22Rv1 (cell line): ENCODE results near the gene USH2A.
"Not testable (repeated sequence)": the region's sequence is repeated elsewhere in the genome, so short reads cannot be mapped to it uniquely, and the experiment has no call there.

ENCODE experiments used
- ZFX ChIP-seq: fragments of 450-650 bp; IDR thresholded peaks from 2 replicates; pipeline ENCODE4 v1.6.1; 2017; ENCODE audit warnings: antibody characterized with exemption, borderline replicate concordance
- TF ChIP-seq, protein P1 (sequence below): fragments of 450-650 bp; IDR thresholded peaks from 2 replicates; pipeline ENCODE4 v1.5.1; 2017; ENCODE audit warnings: mild to moderate bottlenecking

DNA sequence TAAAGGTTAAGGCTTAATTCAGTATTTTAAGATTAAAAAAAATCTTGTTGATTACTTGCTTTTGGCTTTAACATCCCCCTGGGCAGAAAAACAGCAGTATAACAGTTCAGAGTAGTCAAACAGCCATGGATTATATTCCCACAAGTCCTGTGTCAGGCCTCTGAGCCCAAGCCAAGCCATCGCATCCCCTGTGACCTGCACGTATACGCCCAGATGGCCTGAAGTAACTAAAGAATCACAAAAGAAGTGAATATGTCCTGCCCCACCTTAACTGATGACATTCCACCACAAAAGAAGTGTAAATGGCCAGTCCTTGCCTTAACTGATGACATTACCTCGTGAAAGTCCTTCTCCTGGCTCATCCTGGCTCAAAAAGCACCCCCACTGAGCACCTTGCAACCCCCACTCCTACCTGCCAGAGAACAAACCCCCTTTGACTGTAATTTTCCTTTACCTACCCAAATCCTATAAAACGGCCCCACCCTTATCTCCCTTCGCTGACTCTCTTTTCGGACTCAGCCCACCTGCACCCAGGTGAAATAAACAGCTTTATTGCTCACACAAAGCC lies 277.7 kb downstream of the USH2A start:
- TF ChIP-seq, protein P1, sequence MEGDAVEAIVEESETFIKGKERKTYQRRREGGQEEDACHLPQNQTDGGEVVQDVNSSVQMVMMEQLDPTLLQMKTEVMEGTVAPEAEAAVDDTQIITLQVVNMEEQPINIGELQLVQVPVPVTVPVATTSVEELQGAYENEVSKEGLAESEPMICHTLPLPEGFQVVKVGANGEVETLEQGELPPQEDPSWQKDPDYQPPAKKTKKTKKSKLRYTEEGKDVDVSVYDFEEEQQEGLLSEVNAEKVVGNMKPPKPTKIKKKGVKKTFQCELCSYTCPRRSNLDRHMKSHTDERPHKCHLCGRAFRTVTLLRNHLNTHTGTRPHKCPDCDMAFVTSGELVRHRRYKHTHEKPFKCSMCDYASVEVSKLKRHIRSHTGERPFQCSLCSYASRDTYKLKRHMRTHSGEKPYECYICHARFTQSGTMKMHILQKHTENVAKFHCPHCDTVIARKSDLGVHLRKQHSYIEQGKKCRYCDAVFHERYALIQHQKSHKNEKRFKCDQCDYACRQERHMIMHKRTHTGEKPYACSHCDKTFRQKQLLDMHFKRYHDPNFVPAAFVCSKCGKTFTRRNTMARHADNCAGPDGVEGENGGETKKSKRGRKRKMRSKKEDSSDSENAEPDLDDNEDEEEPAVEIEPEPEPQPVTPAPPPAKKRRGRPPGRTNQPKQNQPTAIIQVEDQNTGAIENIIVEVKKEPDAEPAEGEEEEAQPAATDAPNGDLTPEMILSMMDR = not testable (repeated sequence)
- not testable (repeated sequence) for TF ChIP-seq ZFX
